ENCODE measurements around the gene NCOR2. TPM values are rescaled to one million over a fixed set of nuclear protein-coding genes. Genes with fewer than 3 reads are reported as not detected.

Gene NCOR2
- total and polyA plus RNA-seq, 10 of the 15 experiments (the other 5 are each of a cell fraction or from before 2014, with no cell fraction given), result 0.43 to 179 (median 14.9) TPM

GRCh38 chr12:124569375-124570148 is 2.1 kb upstream of the NCOR2 start:
- H4K20me1 ChIP-seq (ENCODE audit: control insufficient read depth, insufficient read depth), result no peaks in the 10 kb centered on the region
- peaks cover 27% of the 10 kb centered on the region for H3K79me2 ChIP-seq (ENCODE audit: control insufficient read depth, insufficient read depth, low read length)
- no peak overlapping the region for H2AFZ ChIP-seq (ENCODE audit: control insufficient read depth, low read depth, low read length)
- no peaks in the 10 kb centered on the region for H3K9me3 ChIP-seq (replicated peaks; ENCODE audit: control insufficient read depth, insufficient read depth, low read length)
- RAD21 ChIA-PET (ENCODE audit: unreplicated experiment), result interaction anchor here (0.6 to 0.8 kb wide), 2 partner anchors 193 to 200 kb away, joined by 3 read pairs; no protein-coding TSS in a partner anchor
- intact Hi-C loops (cut with micrococcal nuclease; ENCODE audit: unreplicated experiment), result loop anchor here (2.0 to 10.0 kb wide), 4 partner anchors 87 to 345 kb away; partner anchors contain the start of gene UBC
- CTCF ChIA-PET, result interaction anchor here (0.6 to 1.3 kb wide), 6 partner anchors 22 to 205 kb away, joined by 3 to 6 read pairs (median 3); no protein-coding TSS in a partner anchor
- peaks cover 12% of the 10 kb centered on the region for H3K4me1 ChIP-seq (ENCODE audit: control insufficient read depth, insufficient read depth, low read length)
- H3K27ac ChIP-seq (ENCODE audit: control insufficient read depth, insufficient read depth), result no peak overlapping the region
- no peak for TF ChIP-seq KLF5 (IDR thresholded peaks at IDR 0.05; ENCODE audit: partially characterized antibody)
- TF ChIP-seq LARP7 (IDR thresholded peaks at IDR 0.05), result no peak
- in situ Hi-C loops (cut with MboI), result no loop called here
- H3K36me3 ChIP-seq (ENCODE audit: control insufficient read depth in 2 of 2, insufficient read depth in 2 of 2, low read length in 1 of 2), result no peaks in the 10 kb centered on the region
- POLR2A ChIA-PET, result interaction anchor here (1.0 kb wide), 2 partner anchors 19 to 179 kb away, joined by 3 read pairs; no protein-coding TSS in a partner anchor
- no peak overlapping the region for H3K4me2 ChIP-seq (ENCODE audit: control insufficient read depth, insufficient read depth)
- H3K27me3 ChIP-seq (replicated peaks in 1 of 2; ENCODE audit: control insufficient read depth in 2 of 2, insufficient read depth in 2 of 2, low read length in 1 of 2), result no peaks in the 10 kb centered on the region
- H3K4me3 ChIP-seq, result no peak overlapping the region
- SMC1A ChIA-PET (ENCODE audit: uncharacterized antibody, unreplicated experiment), result interaction anchor here (0.6 to 1.4 kb wide), 6 partner anchors 11 to 197 kb away, joined by 3 to 6 read pairs (median 3); no protein-coding TSS in a partner anchor
- no peak for DNase-seq (ENCODE audit: low read depth, low spot score)
- no peak overlapping the region for H3K9ac ChIP-seq (ENCODE audit: control insufficient read depth, insufficient read depth, low read length)
- no peak for ATAC-seq
- no TSS peak for BruUV-seq (replicated peaks)
- 98% methylated on average over 17 of the region's 17 CpGs for WGBS (ENCODE audit: insufficient coverage, insufficient replicate concordance, low lambda C conversion rate, missing lambda C conversion rate)
- no peak for FAIRE-seq
